ENCODE measurements around the gene GPR26.

DNA sequence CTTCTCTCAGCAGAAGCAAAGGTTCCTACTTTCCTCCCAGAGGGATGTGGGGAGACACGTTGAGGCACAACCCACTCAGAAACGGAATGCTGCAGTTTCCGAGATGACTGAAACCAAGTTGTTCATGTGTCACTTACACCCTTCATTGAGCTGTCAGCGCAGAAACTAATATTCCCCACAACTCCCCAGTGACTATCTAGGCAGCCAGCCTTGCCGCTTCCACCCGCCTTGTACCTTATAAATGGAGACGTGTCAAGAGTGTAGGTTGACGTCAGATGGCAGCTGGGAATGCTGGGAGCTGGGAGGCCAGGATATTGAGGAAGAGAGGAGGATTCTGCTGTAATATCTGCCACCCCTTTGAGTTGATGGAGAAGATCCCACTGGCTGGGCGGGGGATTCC lies 15.1 kb downstream of the GPR26 start:
- TF ChIP-seq CTCF (IDR thresholded peaks at IDR 0.05): no peak
- TF ChIP-seq POLR2A (IDR thresholded peaks at IDR 0.05): no peak
